Loucy (cell line): ENCODE measurements around the gene RECQL5.

Source experiments
- EZH2phosphoT487 ChIP-seq: fragments of 200-600 bp; IDR thresholded peaks from 2 replicates; pipeline ENCODE4 v1.6.1; 2018; ENCODE audit warnings: antibody characterized with exemption, mild to moderate bottlenecking, moderate library complexity, borderline replicate concordance
- TF ChIP-seq, protein P1 (sequence below): fragments of 200-600 bp; sonication (generic); conservative IDR thresholded peaks from 2 replicates; pipeline ENCODE4 v1.5.1; 2014; ENCODE audit warnings: mild to moderate bottlenecking, antibody characterized with exemption, low read length

DNA sequence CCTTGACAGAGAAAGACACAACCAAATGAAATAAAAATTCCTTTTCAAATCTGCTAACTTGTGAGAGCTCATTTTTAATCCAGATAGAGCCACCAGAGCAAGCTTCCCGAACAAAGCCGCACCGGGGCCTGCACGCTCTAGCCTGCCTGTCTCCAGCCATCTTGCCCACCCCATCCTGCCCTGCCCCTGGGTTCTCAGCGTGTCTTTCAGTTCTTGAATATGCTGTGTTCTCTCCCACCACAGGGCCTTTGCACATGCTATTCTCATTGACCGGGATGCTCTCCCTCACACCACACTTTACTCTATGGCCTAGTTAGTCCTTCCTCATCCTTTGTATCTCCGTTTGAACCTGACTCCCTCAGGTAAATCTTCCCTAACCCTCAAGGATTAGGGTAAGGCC lies 19.0 kb downstream of the RECQL5 start:
- TF ChIP-seq, protein P1, sequence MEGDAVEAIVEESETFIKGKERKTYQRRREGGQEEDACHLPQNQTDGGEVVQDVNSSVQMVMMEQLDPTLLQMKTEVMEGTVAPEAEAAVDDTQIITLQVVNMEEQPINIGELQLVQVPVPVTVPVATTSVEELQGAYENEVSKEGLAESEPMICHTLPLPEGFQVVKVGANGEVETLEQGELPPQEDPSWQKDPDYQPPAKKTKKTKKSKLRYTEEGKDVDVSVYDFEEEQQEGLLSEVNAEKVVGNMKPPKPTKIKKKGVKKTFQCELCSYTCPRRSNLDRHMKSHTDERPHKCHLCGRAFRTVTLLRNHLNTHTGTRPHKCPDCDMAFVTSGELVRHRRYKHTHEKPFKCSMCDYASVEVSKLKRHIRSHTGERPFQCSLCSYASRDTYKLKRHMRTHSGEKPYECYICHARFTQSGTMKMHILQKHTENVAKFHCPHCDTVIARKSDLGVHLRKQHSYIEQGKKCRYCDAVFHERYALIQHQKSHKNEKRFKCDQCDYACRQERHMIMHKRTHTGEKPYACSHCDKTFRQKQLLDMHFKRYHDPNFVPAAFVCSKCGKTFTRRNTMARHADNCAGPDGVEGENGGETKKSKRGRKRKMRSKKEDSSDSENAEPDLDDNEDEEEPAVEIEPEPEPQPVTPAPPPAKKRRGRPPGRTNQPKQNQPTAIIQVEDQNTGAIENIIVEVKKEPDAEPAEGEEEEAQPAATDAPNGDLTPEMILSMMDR: no peak
- TF ChIP-seq EZH2phosphoT487: no peak
